Amniotic stem cell (primary cell): ENCODE measurements around the gene CELA2B.
"Not testable (repeated sequence)": the region's sequence is repeated elsewhere in the genome, so short reads cannot be mapped to it uniquely, and the experiment has no call there.

ENCODE experiments used
- DNase-seq: peaks from one replicate; lab custom pipeline; 2025; lab: John Stamatoyannopoulos, UW

Gene CELA2B

GRCh38 chr1:15445390-15446122, 30.3 kb upstream of the CELA2B start:
- no peak for DNase-seq

- DNase-seq = no peak
Measured at GRCh38 chr1:15446212-15446611, 29.7 kb upstream of the CELA2B start.

GRCh38 chr1:15448877-15449462, 26.9 kb upstream of the CELA2B start:
- DNase-seq = no peak

GRCh38 chr1:15449567-15449966, 26.3 kb upstream of the CELA2B start:
- no peak for DNase-seq

GRCh38 chr1:15451014-15451722, 24.7 kb upstream of the CELA2B start:
- DNase-seq = no peak

- DNase-seq = no peak
Measured at GRCh38 chr1:15452216-15452615, 23.7 kb upstream of the CELA2B start.

GRCh38 chr1:15452866-15453571, 22.9 kb upstream of the CELA2B start:
- no peak for DNase-seq

GRCh38 chr1:15453734-15454133, 22.2 kb upstream of the CELA2B start:
- no peak for DNase-seq

- no peak for DNase-seq
Measured at GRCh38 chr1:15454256-15454655, 21.6 kb upstream of the CELA2B start.

- no peak for DNase-seq
Measured at GRCh38 chr1:15455522-15455921, 20.4 kb upstream of the CELA2B start.

GRCh38 chr1:15456313-15456954, 19.5 kb upstream of the CELA2B start, which contains the start of gene CELA2A:
Gene CELA2A (plus strand): TSS chr1:15456732. CDS start chr1:15456754, 22 bp downstream.
- DNase-seq = no peak

- DNase-seq = no peak
Measured at GRCh38 chr1:15457585-15457984, 18.3 kb upstream of the CELA2B start.

GRCh38 chr1:15458388-15458787, 17.5 kb upstream of the CELA2B start:
- not testable (repeated sequence) for DNase-seq

GRCh38 chr1:15459771-15460707, 15.9 kb upstream of the CELA2B start:
- no peak for DNase-seq

GRCh38 chr1:15460708-15461095, 15.2 kb upstream of the CELA2B start:
- no peak for DNase-seq

GRCh38 chr1:15463064-15463800, 12.7 kb upstream of the CELA2B start:
- DNase-seq = not testable (repeated sequence)

- DNase-seq = not testable (repeated sequence)
Measured at GRCh38 chr1:15463926-15464322, 12.0 kb upstream of the CELA2B start.

- DNase-seq = no peak
Measured at GRCh38 chr1:15465674-15466073, 10.2 kb upstream of the CELA2B start.

GRCh38 chr1:15466955-15467625, 8.8 kb upstream of the CELA2B start:
- not testable (repeated sequence) for DNase-seq

- no peak for DNase-seq
Measured at GRCh38 chr1:15468145-15468544, 7.8 kb upstream of the CELA2B start.
